Breast epithelium (tissue), 4 donors: ENCODE data around the gene ATG16L2. TPM values are rescaled to one million over a fixed set of nuclear protein-coding genes. Genes with fewer than 3 reads are reported as not detected.

Experiments
- DNase-seq, 2 donors: peaks; one replicate each; pipeline ENCODE4 v3.0.0-alpha.2; 2019; ENCODE audit warnings: low spot score in 2 of 2
- H3K27ac ChIP-seq, 2 donors: fragments of 200-600 bp; sonication (generic) in 1 of 2; one replicate each; pipeline ENCODE4 v1.5.1; 2016 to 2019; ENCODE audit warnings: mild to moderate bottlenecking in 1 of 2
- H3K27me3 ChIP-seq, 2 donors: fragments of 200-600 bp; sonication (generic) in 1 of 2; one replicate each; pipeline versions ENCODE4 v1.5.1 to v1.6.0; 2017 to 2019; ENCODE audit warnings: control low read depth in 1 of 2, mild to moderate bottlenecking in 1 of 2
- H3K36me3 ChIP-seq: fragments of 200-600 bp; one replicate; pipeline ENCODE4 v1.5.1; 2019
- H3K4me1 ChIP-seq, 2 donors: fragments of 200-600 bp; sonication (generic); one replicate each; pipeline ENCODE4 v1.5.1; 2016 to 2019; ENCODE audit warnings: control low read depth in 1 of 2
- H3K4me3 ChIP-seq, 3 donors: fragments of 200-600 bp; sonication (generic); 1 replicate in 2 of 3; 2 replicates in 1 of 3; pipeline ENCODE4 v1.5.1; 2016 to 2019; ENCODE audit warnings: mild to moderate bottlenecking in 3 of 3, moderate library complexity in 2 of 3
- H3K9me3 ChIP-seq, 2 donors: fragments of 200-600 bp; sonication (generic) in 1 of 2; one replicate each; pipeline ENCODE4 v1.5.1; 2016 to 2019; ENCODE audit warnings: control low read depth in 1 of 2
- POLR2A ChIP-seq: fragments of 450-650 bp; IDR thresholded peaks from one replicate; pipeline ENCODE4 v1.6.1; 2016; ENCODE audit warnings: antibody characterized with exemption, mild to moderate bottlenecking, moderate library complexity
- POLR2AphosphoS5 ChIP-seq, 3 donors: sonication (generic); formaldehyde crosslinking; IDR thresholded peaks; one replicate each; pipeline ENCODE4 v1.6.1; 2017; ENCODE audit warnings: antibody characterized with exemption in 3 of 3
- intact Hi-C: fragments of 100-400 bp; cut with DNase I; formaldehyde crosslinking; loops from one replicate; pipeline ENCODE4 v1.15.1; 2023; ENCODE audit warnings: low total_unique reads
- total RNA-seq, 3 donors: library from RNA; depleted of rRNA; stranded (reverse); fragments of >200 nt; gene quantifications; one replicate each; pipeline ENCODE4 v1.1.0, GENCODE V29; 2016
- TF ChIP-seq, protein P1 (sequence below), 3 donors: fragments of 450-650 bp; IDR thresholded peaks; one replicate each; pipeline ENCODE4 v1.5.1; 2016 to 2017; ENCODE audit warnings: antibody characterized with exemption in 3 of 3, mild to moderate bottlenecking in 3 of 3, moderate library complexity in 3 of 3

Gene ATG16L2
- total RNA-seq, 3 donors from 2014 or later = 18.7 to 39.2 (median 28.2) TPM

DNA sequence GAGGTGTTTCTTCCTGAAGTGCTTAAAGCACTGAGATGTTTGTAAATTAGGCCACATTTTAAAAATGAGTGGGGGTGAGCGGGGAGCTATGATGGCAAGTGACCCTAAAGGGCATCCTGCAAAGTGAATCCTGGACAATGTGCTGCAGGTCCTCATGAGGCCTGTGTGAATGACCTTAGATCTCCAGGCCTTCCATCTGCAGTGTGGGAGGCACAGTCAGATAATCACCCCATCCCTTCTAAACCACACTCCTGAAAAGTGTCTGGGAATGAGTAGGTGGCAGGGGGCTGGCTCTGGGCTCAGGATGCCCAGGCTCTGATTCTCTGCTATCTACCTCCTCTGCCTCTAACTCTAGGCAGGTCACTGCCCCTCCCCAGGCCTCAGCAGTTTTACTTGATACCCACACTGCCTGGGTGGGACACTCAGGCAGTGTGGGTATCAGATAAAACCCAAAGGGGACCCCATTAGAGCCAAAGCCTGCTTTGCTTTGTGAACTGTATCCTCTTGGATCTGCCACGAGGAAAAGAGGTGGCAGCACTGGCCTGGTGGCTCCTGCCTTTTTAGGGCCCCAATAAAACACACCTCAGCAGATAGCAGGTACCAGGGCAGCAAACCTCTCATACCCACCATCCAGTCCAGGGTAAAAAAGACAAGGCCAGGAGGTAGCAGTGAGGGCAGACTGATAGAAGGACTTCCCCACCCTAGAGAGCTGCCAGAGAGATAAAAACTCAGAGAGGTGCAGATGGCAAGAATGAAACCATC is 30.9 kb upstream of the ATG16L2 start:
- Histone ChIP-seq H3K36me3 (no peaks in the 10 kb centered on the region), H3K9me3 (no peaks in the 10 kb centered on the region), H3K4me1 (peaks cover 3 to 6% of the 10 kb centered on the region in 2 donors), H3K27ac (no peak overlapping the region), H3K27me3 (no peaks in the 10 kb centered on the region), H3K4me3 (no peak overlapping the region)
- TF ChIP-seq, protein P1, sequence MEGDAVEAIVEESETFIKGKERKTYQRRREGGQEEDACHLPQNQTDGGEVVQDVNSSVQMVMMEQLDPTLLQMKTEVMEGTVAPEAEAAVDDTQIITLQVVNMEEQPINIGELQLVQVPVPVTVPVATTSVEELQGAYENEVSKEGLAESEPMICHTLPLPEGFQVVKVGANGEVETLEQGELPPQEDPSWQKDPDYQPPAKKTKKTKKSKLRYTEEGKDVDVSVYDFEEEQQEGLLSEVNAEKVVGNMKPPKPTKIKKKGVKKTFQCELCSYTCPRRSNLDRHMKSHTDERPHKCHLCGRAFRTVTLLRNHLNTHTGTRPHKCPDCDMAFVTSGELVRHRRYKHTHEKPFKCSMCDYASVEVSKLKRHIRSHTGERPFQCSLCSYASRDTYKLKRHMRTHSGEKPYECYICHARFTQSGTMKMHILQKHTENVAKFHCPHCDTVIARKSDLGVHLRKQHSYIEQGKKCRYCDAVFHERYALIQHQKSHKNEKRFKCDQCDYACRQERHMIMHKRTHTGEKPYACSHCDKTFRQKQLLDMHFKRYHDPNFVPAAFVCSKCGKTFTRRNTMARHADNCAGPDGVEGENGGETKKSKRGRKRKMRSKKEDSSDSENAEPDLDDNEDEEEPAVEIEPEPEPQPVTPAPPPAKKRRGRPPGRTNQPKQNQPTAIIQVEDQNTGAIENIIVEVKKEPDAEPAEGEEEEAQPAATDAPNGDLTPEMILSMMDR (IDR thresholded peaks at IDR 0.05) = no peak
- no peak for TF ChIP-seq POLR2A
- TF ChIP-seq POLR2AphosphoS5 (IDR thresholded peaks at IDR 0.05) = no peak
- DNase-seq = no peak
- intact Hi-C loops = loop anchor here (10.0 kb wide), 1 partner anchor 59 kb away; no protein-coding TSS in a partner anchor

DNA sequence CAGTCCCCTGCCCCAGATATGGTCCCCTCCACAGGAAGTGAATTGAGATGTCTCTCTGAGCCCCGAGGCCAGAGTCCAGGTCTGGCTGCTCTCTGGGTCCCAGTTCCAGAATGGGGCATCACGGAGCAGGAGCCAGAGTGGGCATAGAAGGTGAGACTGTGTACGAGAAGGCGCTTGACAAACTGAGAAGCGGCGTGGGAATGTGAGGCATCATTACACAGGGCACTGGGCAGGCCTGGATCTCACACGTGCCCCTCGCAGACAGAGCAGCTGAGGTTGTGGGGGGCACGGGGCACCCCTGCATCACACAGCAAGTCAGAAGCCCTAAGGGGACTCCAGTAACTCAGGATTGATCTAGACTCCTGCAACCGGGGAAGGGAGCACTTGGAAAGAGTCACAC is 29.5 kb upstream of the ATG16L2 start:
- Histone ChIP-seq H3K27me3 (no peaks in the 10 kb centered on the region), H3K27ac (peak overlapping the region; percentile 28 to 42), H3K4me3 (no peak overlapping the region), H3K4me1 (peaks cover 3 to 6% of the 10 kb centered on the region in 2 donors), H3K36me3 (no peaks in the 10 kb centered on the region), H3K9me3 (no peaks in the 10 kb centered on the region)
- TF ChIP-seq POLR2AphosphoS5 (IDR thresholded peaks at IDR 0.05) (no peak), POLR2A (no peak)
- TF ChIP-seq, protein P1 (IDR thresholded peaks at IDR 0.05) = no peak
- intact Hi-C loops = loop anchor here (10.0 kb wide), 1 partner anchor 60 kb away; no protein-coding TSS in a partner anchor
- no peak for DNase-seq

DNA sequence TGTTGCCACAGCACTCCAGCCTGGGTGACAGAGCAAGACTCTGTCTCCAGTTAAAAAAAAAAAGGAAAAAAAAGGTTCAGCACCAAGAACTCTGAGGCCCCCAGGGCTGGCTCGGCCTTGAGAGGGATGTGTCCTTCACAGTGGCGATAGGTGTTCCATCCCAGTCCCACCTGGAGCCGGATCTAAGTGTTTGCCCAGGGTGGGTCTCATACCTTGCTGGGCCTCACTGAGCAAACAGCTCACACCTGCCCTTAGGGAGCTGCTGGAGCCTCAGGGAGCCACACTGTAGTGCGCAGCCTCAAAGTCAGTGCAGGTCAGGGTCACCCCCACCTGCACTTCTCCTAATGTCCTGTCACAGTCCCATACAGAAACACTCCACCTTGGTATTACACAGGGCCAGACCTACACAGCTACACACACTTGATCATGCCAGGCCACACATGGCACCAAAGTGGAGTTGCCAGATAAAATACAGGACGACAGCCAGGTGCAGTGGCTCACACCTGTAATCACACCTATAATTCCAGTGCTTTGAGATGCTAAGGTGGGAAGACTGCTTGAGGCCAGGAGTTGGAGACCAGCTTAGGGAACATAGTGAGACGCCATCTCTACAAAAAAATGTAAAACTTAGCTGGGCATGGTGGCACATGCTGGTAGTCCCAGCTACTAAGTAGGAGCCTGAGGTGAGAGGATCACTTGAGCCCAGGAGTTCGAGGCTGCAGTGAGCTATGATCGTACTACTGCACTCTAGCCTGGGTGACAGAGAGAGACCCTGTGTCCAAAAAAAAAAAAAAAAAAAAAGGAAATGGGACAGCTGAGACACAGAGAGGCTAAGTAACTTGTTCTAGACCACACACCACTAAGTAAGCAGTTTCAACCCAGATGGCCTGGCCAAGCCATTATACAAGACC is 27.7 kb upstream of the ATG16L2 start:
- intact Hi-C loops = loop anchor here (10.0 kb wide), 1 partner anchor 62 kb away; no protein-coding TSS in a partner anchor
- DNase-seq = peak; percentile 40 to 76
- Histone ChIP-seq H3K9me3 (no peaks in the 10 kb centered on the region), H3K27me3 (no peaks in the 10 kb centered on the region), H3K27ac (peak overlapping the region; percentile 40 to 75), H3K4me1 (no peaks in the 10 kb centered on the region), H3K36me3 (no peaks in the 10 kb centered on the region), H3K4me3 (no peak overlapping the region)
- TF ChIP-seq POLR2AphosphoS5 (IDR thresholded peaks at IDR 0.05) = no peak
- TF ChIP-seq POLR2A = no peak
- TF ChIP-seq, protein P1 (IDR thresholded peaks at IDR 0.05) = no peak

DNA sequence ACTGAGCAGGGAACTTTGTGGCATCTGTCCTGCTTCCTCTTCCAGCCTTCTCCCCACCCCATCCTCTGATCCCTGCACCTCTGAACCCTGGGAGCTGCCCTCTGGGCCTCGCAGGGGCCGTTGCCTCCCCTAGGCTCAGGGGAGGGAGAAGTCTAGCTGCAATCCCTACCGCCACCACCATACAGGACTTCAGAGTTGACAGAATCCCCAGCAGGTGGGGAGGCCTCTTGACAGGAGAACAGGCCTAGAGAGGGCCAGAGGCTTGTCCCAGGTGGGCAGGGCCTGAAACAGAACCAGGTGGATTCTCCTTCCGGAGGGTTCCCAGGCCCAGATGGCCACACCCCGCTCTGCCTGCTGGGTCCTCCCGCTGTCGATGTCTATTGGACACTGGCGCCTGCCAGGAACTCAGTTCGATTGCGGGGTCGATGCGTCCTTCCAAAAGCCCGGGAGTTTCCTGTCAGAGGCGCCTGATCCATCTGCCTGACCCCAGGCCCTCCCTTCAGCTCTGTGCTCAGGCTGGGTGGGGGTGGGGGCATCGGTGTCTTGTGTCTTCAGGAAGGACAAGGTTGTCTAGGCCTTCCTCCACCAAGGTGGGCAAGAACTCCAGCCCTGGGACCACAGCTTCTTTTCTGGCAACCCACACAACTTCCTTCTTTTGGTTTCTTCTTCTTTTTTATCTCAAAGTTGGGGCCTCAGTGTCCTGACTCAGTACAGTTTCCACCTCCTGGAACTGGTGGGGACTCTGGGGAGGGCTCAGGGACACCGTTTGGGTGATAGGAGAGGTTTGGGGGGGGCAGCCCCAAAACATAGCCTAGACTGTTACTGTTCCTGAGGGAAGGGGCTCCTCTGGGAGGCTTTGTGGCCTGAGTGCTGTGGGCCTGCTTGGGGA is 26.8 kb upstream of the ATG16L2 start:
- intact Hi-C loops = loop anchor here (10.0 kb wide), 1 partner anchor 63 kb away; no protein-coding TSS in a partner anchor
- H3K36me3 ChIP-seq = no peaks in the 10 kb centered on the region
- DNase-seq = no peak
- H3K27me3 ChIP-seq = no peaks in the 10 kb centered on the region
- H3K27ac ChIP-seq = peak overlapping the region; percentile 40 to 60
- no peak overlapping the region for H3K4me3 ChIP-seq
- H3K9me3 ChIP-seq = no peaks in the 10 kb centered on the region
- no peaks in the 10 kb centered on the region for H3K4me1 ChIP-seq
- TF ChIP-seq POLR2A (no peak), POLR2AphosphoS5 (IDR thresholded peaks at IDR 0.05) (no peak)
- TF ChIP-seq, protein P1 (IDR thresholded peaks at IDR 0.05) = no peak
